ENCODE results near the gene MIAT.

MIAT gene

GRCh38 chr22:26669060-26669481, 11.7 kb downstream of the MIAT start:
- Histone ChIP-seq H3K4me3 (ENCODE audit: low read depth, low read length) (no peak overlapping the region), H2AFZ (ENCODE audit: low read length, unreplicated experiment) (no peak overlapping the region), H3K27me3 (ENCODE audit: insufficient read depth, low read length) (no peaks in the 10 kb centered on the region), H3K4me1 (ENCODE audit: control insufficient read depth, insufficient read depth, low read length, unreplicated experiment) (peaks cover 10% of the 10 kb centered on the region), H3K36me3 (ENCODE audit: insufficient read depth, low read length) (no peaks in the 10 kb centered on the region), H3K27ac (ENCODE audit: low read depth, low read length) (no peak overlapping the region), H3K79me2 (ENCODE audit: control insufficient read depth, insufficient read depth, low read length, unreplicated experiment) (peaks cover 7% of the 10 kb centered on the region)

GRCh38 chr22:26670459-26670858, 13.1 kb downstream of the MIAT start:
- Histone ChIP-seq H2AFZ (ENCODE audit: low read length, unreplicated experiment) (no peak overlapping the region), H3K27me3 (ENCODE audit: insufficient read depth, low read length) (no peaks in the 10 kb centered on the region), H3K27ac (ENCODE audit: low read depth, low read length) (no peak overlapping the region), H3K4me1 (ENCODE audit: control insufficient read depth, insufficient read depth, low read length, unreplicated experiment) (peaks cover 18% of the 10 kb centered on the region), H3K4me3 (ENCODE audit: low read depth, low read length) (no peak overlapping the region), H3K79me2 (ENCODE audit: control insufficient read depth, insufficient read depth, low read length, unreplicated experiment) (peaks cover 20% of the 10 kb centered on the region), H3K36me3 (ENCODE audit: insufficient read depth, low read length) (no peaks in the 10 kb centered on the region)

- H3K27ac ChIP-seq (ENCODE audit: low read depth, low read length) = no peak overlapping the region
- H2AFZ ChIP-seq (ENCODE audit: low read length, unreplicated experiment) = no peak overlapping the region
- H3K36me3 ChIP-seq (ENCODE audit: insufficient read depth, low read length) = no peaks in the 10 kb centered on the region
- peaks cover 15% of the 10 kb centered on the region for H3K4me1 ChIP-seq (ENCODE audit: control insufficient read depth, insufficient read depth, low read length, unreplicated experiment)
- H3K27me3 ChIP-seq (ENCODE audit: insufficient read depth, low read length) = no peaks in the 10 kb centered on the region
- peaks cover 25% of the 10 kb centered on the region for H3K79me2 ChIP-seq (ENCODE audit: control insufficient read depth, insufficient read depth, low read length, unreplicated experiment)
- H3K4me3 ChIP-seq (ENCODE audit: low read depth, low read length) = no peak overlapping the region
These were observed 14.1 kb downstream of the MIAT start for GRCh38 chr22:26671317-26672059.

- Histone ChIP-seq H3K27me3 (ENCODE audit: insufficient read depth, low read length) (no peaks in the 10 kb centered on the region), H3K4me1 (ENCODE audit: control insufficient read depth, insufficient read depth, low read length, unreplicated experiment) (peaks cover 15% of the 10 kb centered on the region), H3K27ac (ENCODE audit: low read depth, low read length) (peak overlapping the region; percentile 97), H3K36me3 (ENCODE audit: insufficient read depth, low read length) (no peaks in the 10 kb centered on the region), H3K79me2 (ENCODE audit: control insufficient read depth, insufficient read depth, low read length, unreplicated experiment) (peaks cover 25% of the 10 kb centered on the region), H2AFZ (ENCODE audit: low read length, unreplicated experiment) (peak overlapping the region; percentile 31), H3K4me3 (ENCODE audit: low read depth, low read length) (peak overlapping the region; percentile 84; the same call in 1 of the 2 replicates)
These were observed 14.7 kb downstream of the MIAT start for GRCh38 chr22:26672060-26672471.

DNA sequence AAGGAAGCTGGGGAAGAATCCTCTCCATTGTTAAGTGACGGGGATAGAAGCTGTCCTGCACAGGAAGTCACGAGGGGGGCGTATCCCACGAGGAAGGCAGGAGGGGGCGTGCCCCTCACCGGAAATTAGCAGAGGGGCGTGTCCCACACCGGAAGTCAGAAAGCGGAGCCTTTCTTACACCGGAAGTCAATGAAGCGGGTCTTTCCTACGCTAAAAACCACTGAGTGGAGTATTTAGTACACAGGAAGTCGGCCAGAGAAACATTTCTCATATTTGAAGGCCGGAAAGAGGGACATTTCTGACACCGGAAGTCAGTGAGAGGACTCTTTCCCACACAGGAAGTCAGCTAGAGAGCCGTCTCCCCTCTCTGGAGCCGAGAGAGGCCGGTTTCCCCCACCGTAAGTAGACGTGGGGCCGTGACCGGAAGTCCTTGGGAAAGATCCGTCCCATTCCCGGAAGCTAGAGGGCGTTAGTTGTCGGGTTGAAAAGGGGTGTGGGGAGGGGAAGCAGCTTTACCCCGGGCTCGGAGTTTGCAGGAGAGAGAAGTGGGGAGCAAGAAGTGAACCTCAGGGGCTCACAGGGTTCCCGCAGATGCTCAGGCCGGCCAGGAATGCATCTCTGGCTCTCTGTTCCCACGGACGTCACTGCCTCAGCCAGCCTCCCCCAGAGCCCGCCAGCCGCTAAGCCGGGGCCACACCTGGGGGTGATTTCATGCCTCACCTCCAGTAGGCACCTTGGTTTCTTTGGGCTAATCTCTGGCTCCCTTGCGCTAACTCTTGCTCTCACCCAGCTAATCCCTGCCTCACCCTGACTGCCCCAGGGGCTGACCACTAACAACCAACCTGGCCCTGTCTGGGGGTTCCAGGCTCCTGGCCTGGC, 15.4 kb downstream of the MIAT start:
- peaks cover 15% of the 10 kb centered on the region for H3K4me1 ChIP-seq (ENCODE audit: control insufficient read depth, insufficient read depth, low read length, unreplicated experiment)
- peak overlapping the region; percentile 85 for H2AFZ ChIP-seq (ENCODE audit: low read length, unreplicated experiment)
- H3K27ac ChIP-seq (ENCODE audit: low read depth, low read length) = peak overlapping the region; percentile 97

GRCh38 chr22:26673486-26673885, 16.1 kb downstream of the MIAT start:
- Histone ChIP-seq H3K79me2 (ENCODE audit: control insufficient read depth, insufficient read depth, low read length, unreplicated experiment) (peaks cover 25% of the 10 kb centered on the region), H3K27me3 (ENCODE audit: insufficient read depth, low read length) (no peaks in the 10 kb centered on the region), H3K4me3 (ENCODE audit: low read depth, low read length) (peak overlapping the region; percentile 84), H3K27ac (ENCODE audit: low read depth, low read length) (peak overlapping the region; percentile 97), H3K36me3 (ENCODE audit: insufficient read depth, low read length) (no peaks in the 10 kb centered on the region), H3K4me1 (ENCODE audit: control insufficient read depth, insufficient read depth, low read length, unreplicated experiment) (peaks cover 15% of the 10 kb centered on the region), H2AFZ (ENCODE audit: low read length, unreplicated experiment) (peak overlapping the region; percentile 85)

More for the DNA sequence above, 15.4 kb downstream of the MIAT start:
- peaks cover 25% of the 10 kb centered on the region for H3K79me2 ChIP-seq (ENCODE audit: control insufficient read depth, insufficient read depth, low read length, unreplicated experiment)
- no peaks in the 10 kb centered on the region for H3K36me3 ChIP-seq (ENCODE audit: insufficient read depth, low read length)
- H3K27me3 ChIP-seq (ENCODE audit: insufficient read depth, low read length) = no peaks in the 10 kb centered on the region
- peak overlapping the region; percentile 84 for H3K4me3 ChIP-seq (ENCODE audit: low read depth, low read length)

DNA sequence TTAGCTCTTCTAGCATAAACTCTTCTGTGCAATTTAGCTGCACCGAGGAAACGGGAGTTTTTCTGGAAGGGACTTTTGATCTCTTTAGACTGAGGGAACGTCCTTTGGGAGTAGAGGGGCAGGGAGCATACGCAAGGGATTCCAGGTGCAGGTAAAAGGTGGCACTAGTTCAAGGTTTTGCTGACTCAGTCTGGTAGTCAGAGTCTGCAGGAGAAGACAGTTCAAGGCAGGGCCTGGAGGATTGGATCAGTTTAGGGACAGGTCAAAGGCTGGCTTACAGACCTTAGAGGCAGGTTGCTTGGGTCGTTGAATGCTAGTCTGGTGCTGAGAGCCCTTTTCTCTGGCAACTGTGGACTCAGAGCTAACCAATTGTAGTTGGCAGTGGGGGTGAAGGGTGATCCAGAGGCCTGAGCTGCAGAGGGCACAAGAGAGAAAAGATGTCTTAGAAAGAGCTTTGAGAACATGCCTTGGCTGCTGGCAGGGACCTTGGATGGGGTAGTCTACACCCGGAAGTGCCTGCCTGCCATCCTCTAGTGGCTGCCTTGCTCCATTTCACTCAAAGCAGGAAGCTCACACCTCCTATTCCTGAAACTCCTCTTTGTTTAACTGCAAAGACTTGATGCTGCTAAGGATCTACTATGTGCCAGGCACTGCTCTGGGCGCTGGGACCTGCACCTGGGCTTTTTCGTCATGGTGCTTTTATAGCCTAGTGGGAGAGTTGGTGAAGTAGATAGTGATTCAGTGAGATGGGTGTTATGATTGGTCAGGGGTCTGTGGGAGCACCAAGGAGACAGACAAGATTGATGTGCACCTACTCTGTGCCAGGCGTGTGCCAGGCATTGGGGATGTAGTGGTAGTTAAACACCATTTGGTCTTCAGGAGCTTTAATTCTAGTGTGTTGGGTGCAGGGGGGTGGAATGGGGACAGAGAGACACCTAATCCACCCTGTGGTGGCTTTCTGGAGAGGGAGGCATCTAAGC, 17.1 kb downstream of the MIAT start:
- Histone ChIP-seq H3K4me3 (ENCODE audit: low read depth, low read length) (peak overlapping the region; percentile 84), H3K79me2 (ENCODE audit: control insufficient read depth, insufficient read depth, low read length, unreplicated experiment) (peaks cover 25% of the 10 kb centered on the region), H2AFZ (ENCODE audit: low read length, unreplicated experiment) (no peak overlapping the region)

DNA sequence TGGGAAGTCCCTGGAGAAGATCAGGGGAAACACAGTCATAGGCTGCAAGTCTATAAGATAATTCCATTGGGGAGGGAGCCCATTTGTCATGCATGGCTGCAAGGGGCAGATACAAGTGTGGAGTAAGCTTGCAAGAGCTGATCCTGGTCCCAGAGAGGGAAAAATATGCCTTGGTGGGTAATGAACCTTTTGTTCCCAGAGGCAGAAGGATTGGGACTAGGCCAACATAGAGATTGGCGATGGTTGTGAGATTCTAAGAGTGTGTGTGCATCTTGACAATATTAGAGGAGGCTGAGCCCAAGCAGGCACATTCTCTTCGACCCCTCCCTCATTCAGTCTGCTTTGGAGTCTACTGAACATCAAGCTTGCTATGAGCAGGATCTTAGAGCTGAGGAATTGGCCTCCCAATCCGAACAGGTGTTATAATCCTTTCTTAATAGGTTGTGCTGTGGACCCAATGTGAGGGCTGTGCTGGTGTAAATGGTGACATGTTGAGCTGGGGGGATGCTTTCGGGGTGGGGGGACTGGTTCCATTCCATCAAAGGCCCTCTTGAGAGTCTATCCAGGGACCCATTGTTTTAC, 18.4 kb downstream of the MIAT start:
- H2AFZ ChIP-seq (ENCODE audit: low read length, unreplicated experiment) = no peak overlapping the region
- H3K27ac ChIP-seq (ENCODE audit: low read depth, low read length) = no peak overlapping the region
- peaks cover 28% of the 10 kb centered on the region for H3K79me2 ChIP-seq (ENCODE audit: control insufficient read depth, insufficient read depth, low read length, unreplicated experiment)
- H3K4me1 ChIP-seq (ENCODE audit: control insufficient read depth, insufficient read depth, low read length, unreplicated experiment) = peaks cover 15% of the 10 kb centered on the region
- H3K4me3 ChIP-seq (ENCODE audit: low read depth, low read length) = no peak overlapping the region
- H3K36me3 ChIP-seq (ENCODE audit: insufficient read depth, low read length) = no peaks in the 10 kb centered on the region
- no peaks in the 10 kb centered on the region for H3K27me3 ChIP-seq (ENCODE audit: insufficient read depth, low read length)

More for the DNA sequence above, 17.1 kb downstream of the MIAT start:
- Histone ChIP-seq H3K36me3 (ENCODE audit: insufficient read depth, low read length) (no peaks in the 10 kb centered on the region), H3K27ac (ENCODE audit: low read depth, low read length) (peak overlapping the region; percentile 97), H3K27me3 (ENCODE audit: insufficient read depth, low read length) (no peaks in the 10 kb centered on the region), H3K4me1 (ENCODE audit: control insufficient read depth, insufficient read depth, low read length, unreplicated experiment) (peaks cover 15% of the 10 kb centered on the region)

DNA sequence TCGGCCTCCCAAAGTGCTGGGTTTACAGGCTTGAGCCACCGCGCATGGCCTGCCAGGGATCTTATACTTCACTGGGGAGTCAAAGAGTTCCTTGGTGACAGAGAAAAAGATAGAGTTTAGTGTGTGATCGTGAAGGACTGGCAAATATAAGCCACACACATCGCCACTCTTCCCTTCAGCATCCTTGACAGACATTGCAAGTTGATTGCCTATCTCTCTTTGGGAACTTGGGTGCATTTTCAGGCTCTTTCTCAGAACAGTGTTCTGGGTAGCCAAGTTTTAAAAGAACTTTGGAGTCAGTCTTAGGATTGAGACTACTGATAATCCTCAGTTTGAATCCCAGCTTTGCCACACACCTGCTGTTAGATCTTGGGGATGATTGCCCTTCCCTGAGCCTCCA, 19.8 kb downstream of the MIAT start:
- Histone ChIP-seq H3K79me2 (ENCODE audit: control insufficient read depth, insufficient read depth, low read length, unreplicated experiment) (peaks cover 28% of the 10 kb centered on the region), H3K36me3 (ENCODE audit: insufficient read depth, low read length) (no peaks in the 10 kb centered on the region), H3K4me1 (ENCODE audit: control insufficient read depth, insufficient read depth, low read length, unreplicated experiment) (peaks cover 26% of the 10 kb centered on the region), H3K27me3 (ENCODE audit: insufficient read depth, low read length) (no peaks in the 10 kb centered on the region), H3K27ac (ENCODE audit: low read depth, low read length) (no peak overlapping the region), H3K4me3 (ENCODE audit: low read depth, low read length) (no peak overlapping the region), H2AFZ (ENCODE audit: low read length, unreplicated experiment) (no peak overlapping the region)
